Measurements from ENCODE around the gene LRRC46. TPM values are rescaled to one million over a fixed set of nuclear protein-coding genes. Genes with fewer than 3 reads are reported as not detected.

The LRRC46 gene
- total and polyA plus RNA-seq, 2 of the 4 experiments (the other 2 are of a cell fraction) = 0.77 TPM; not detected in 1

DNA sequence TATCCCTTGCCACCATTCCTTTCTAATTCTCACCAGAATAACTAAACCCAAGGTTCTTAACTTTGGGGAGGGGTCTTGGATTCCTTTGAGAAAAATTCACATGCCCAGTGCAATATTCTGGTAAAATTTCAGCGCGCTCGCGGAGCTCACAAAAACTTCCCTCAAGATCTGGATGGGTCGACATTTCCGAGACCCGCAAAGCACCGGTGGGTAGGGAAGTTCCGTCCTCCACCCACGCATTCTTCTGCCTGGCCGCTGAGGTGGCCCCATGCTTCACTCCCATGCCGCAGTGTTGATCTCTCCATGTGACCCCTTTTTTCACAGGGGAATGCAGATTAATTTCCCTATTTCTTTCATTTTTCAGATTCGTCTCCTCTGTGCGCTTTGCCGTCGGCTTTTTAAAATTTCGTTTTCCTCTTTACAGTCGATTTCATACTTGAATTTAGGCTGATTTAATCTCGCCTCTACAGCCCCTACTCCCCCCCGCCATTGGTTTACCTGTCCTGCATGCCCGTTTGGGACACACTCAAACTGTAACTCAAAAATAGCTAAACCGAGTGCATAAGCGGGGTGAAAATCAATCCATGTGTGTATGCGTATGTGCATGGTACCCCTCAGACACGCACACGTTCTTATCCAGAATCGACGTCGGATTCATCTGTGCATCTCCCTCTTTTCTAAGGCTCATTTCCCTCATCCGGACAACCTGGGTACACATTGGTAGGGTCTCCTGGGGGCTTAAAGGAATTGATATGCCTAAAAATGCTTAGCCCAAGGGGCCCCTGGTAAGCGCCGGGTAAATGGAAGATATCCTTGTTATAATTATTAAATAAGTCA is 20.9 kb downstream of the LRRC46 start:
- H2BK5ac ChIP-seq (ENCODE audit: low read depth, low read length, poor library complexity, severe bottlenecking) = no peak overlapping the region
- no peaks in the 10 kb centered on the region for H3K4me1 ChIP-seq (ENCODE audit: control insufficient read depth, insufficient read depth, low read length)
- H3K79me1 ChIP-seq (ENCODE audit: low read depth in 1 of 2, low read length in 2 of 2) = no peaks in the 10 kb centered on the region
- no peak for TF ChIP-seq FOS (IDR thresholded peaks at IDR 0.05; ENCODE audit: low read depth, low read length)
- TF ChIP-seq RFX5 (IDR thresholded peaks at IDR 0.05; ENCODE audit: low read depth, low read length) = no peak
- TF ChIP-seq SMC3 (IDR thresholded peaks at IDR 0.05; ENCODE audit: low read depth, low read length) = no peak
- no peak for TF ChIP-seq RAD21 (IDR thresholded peaks at IDR 0.05; ENCODE audit: low read length)
- no peak for TF ChIP-seq MAFK (IDR thresholded peaks at IDR 0.05; ENCODE audit: low read depth, low read length)
- TF ChIP-seq, protein P1, sequence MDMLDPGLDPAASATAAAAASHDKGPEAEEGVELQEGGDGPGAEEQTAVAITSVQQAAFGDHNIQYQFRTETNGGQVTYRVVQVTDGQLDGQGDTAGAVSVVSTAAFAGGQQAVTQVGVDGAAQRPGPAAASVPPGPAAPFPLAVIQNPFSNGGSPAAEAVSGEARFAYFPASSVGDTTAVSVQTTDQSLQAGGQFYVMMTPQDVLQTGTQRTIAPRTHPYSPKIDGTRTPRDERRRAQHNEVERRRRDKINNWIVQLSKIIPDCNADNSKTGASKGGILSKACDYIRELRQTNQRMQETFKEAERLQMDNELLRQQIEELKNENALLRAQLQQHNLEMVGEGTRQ (IDR thresholded peaks at IDR 0.05; ENCODE audit: low read depth, low read length) = no peak
- TF ChIP-seq NFE2L2 (IDR thresholded peaks at IDR 0.05; ENCODE audit: low read depth, low read length) = no peak
- TF ChIP-seq RCOR1 (IDR thresholded peaks at IDR 0.05; ENCODE audit: insufficient replicate concordance, low read length) = no peak
- TF ChIP-seq BHLHE40 (IDR thresholded peaks at IDR 0.05; ENCODE audit: low read depth, low read length) = no peak
- H3K9me3 ChIP-seq (ENCODE audit: control insufficient read depth, insufficient read depth, low read length) = no peaks in the 10 kb centered on the region
- H4K91ac ChIP-seq (ENCODE audit: insufficient read depth, low read depth, low read length) = no peak overlapping the region
- ATAC-seq (ENCODE audit: low read depth) = no peak
- H2BK120ac ChIP-seq (ENCODE audit: low read depth, low read length) = no peak overlapping the region
- H3K9me1 ChIP-seq (ENCODE audit: insufficient read depth, low read length) = no peaks in the 10 kb centered on the region
- H3K23ac ChIP-seq (ENCODE audit: low read depth, low read length) = no peak overlapping the region
- H4K8ac ChIP-seq (ENCODE audit: low read depth in 2 of 2, low read length in 2 of 2) = no peak overlapping the region
- no peak overlapping the region for H3K56ac ChIP-seq (ENCODE audit: extremely low read depth, insufficient read depth, low read length)
- no peak overlapping the region for H3K18ac ChIP-seq (ENCODE audit: low read depth, low read length)
- H3K4me2 ChIP-seq (ENCODE audit: low read depth, low read length) = no peak overlapping the region
- no peak overlapping the region for H2BK15ac ChIP-seq (ENCODE audit: low read depth, low read length)
- intact Hi-C loops (cut with micrococcal nuclease) (no loop called here), dilution Hi-C loops (cut with HindIII; ENCODE audit: low sequenced_read_pairs, unreplicated experiment) (no loop called here), in situ Hi-C loops (cut with MboI; ENCODE audit: low sequenced_read_pairs) (no loop called here)
- no peak overlapping the region for H3K27ac ChIP-seq (ENCODE audit: insufficient read depth, low read length)
- H4K20me1 ChIP-seq (ENCODE audit: insufficient read depth, low read length) = no peaks in the 10 kb centered on the region
- DNase-seq = no peak
- no peak overlapping the region for H2AK5ac ChIP-seq (ENCODE audit: low read depth, low read length)
- POLR2A ChIA-PET (ENCODE audit: unreplicated experiment) = no interaction called here
- H3K9ac ChIP-seq (ENCODE audit: low read depth, low read length) = no peak overlapping the region
- no peak overlapping the region for H3K4ac ChIP-seq (ENCODE audit: low read depth, low read length)
- no peak overlapping the region for H2AFZ ChIP-seq (replicated peaks; ENCODE audit: low read length, poor library complexity)
- H3K36me3 ChIP-seq (ENCODE audit: control insufficient read depth, insufficient read depth, low read length) = no peaks in the 10 kb centered on the region
- CTCF ChIA-PET = no interaction called here
- H3K4me3 ChIP-seq (ENCODE audit: insufficient read depth, low read depth, low read length) = no peak overlapping the region
- 31% methylated on average over 11 of the region's 32 CpGs; no CpG with 5 or more reads in 1 of the 2 experiments for WGBS, 2 experiments (ENCODE audit: extremely low coverage in 2 of 2, insufficient read length in 1 of 2)
- peaks cover 86% of the 10 kb centered on the region for H3K27me3 ChIP-seq (ENCODE audit: control insufficient read depth, insufficient read depth, low read length)
- no TSS peak for BruUV-seq (replicated peaks)
- H3K14ac ChIP-seq (replicated peaks; ENCODE audit: low read depth, low read length) = no peak overlapping the region
- no peak overlapping the region for H2BK20ac ChIP-seq (ENCODE audit: low read depth, low read length)
- no peak overlapping the region for H2AK9ac ChIP-seq (replicated peaks; ENCODE audit: low read depth, low read length, poor library complexity)
- H4K5ac ChIP-seq (ENCODE audit: low read depth, low read length) = no peak overlapping the region

Measured in IMR-90 (cell line).